AG04449 (cell line): ENCODE data around the gene WAPL.

Experiments used
- CTCF ChIA-PET: fragments of 350-600 bp; formaldehyde crosslinking; extraction: SDS; loops from one replicate; lab custom pipeline; 2021; ENCODE audit warnings: antibody characterized with exemption; lab: Yijun Ruan, JAX
- POLR2A ChIA-PET: fragments of 400-600, 350-600 bp; formaldehyde crosslinking; extraction: SDS; loops from one replicate; lab custom pipeline; 2020; ENCODE audit warnings: antibody characterized with exemption, inconsistent platforms; lab: Yijun Ruan, JAX
- DNase-seq: peaks from one replicate; pipeline ENCODE4 v3.0.0-alpha.2; 2010; ENCODE audit warnings: low read depth, low spot score
- H3K4me3 ChIP-seq: 2 replicates; pipeline ENCODE4 v1.5.1; 2011; ENCODE audit warnings: low read depth, mild to moderate bottlenecking, control low read depth, low read length
- CTCF ChIP-seq: IDR thresholded peaks from one replicate; pipeline ENCODE4 v1.5.1; 2011; ENCODE audit warnings: mild to moderate bottlenecking, moderate library complexity, low read length, control low read depth, inconsistent platforms; ENCODE audit not compliant: insufficient read depth; ENCODE audit errors: missing control alignments

Gene WAPL

DNA sequence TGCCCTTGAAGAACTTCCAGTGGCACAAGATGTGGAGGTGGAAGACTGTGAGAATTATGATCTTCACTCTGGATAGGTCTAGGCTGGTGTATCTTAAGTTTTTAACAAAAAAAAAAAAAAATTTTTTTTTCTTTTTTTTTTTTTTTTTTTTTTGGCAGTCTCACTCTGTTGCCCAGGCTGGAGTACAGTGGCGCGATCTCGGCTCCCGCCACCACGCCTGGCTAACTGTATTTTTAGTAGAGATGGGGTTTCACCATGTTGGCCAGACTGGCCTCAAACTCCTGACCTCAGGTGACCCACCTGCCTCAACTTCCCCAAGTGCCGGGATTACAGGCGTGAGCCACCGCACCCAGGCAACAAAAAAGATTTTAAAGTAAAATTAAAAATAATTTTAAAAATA, 37.9 kb downstream of the WAPL start:
- CTCF ChIA-PET: interaction anchor here (0.8 to 1.3 kb wide), 2 partner anchors 20 to 103 kb away, joined by 3 read pairs; no protein-coding TSS in a partner anchor
- DNase-seq: no peak
- no peak for TF ChIP-seq CTCF
- POLR2A ChIA-PET: no interaction called here
- H3K4me3 ChIP-seq: no peak overlapping the region

DNA sequence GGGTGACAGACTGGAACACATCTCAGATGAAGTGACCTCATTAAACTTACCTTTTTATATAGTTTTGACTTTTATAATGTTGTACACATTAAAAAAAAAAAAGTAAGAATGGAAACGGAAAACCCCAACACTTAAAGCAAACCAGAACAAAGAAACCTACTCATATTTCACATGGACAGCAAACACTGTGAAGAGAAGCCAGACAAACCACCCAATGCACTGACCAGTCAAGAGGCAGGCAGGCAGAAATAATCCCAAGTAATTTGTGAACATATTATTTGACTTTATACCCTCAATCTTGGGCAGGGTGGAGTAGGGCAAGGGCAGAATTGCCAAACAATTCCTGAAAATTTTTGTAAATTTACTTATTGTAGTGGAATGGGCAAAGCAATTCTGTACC, 39.8 kb downstream of the WAPL start:
- CTCF ChIA-PET: no interaction called here
- POLR2A ChIA-PET: no interaction called here
- H3K4me3 ChIP-seq: no peak overlapping the region
- DNase-seq: no peak
- TF ChIP-seq CTCF: no peak

DNA sequence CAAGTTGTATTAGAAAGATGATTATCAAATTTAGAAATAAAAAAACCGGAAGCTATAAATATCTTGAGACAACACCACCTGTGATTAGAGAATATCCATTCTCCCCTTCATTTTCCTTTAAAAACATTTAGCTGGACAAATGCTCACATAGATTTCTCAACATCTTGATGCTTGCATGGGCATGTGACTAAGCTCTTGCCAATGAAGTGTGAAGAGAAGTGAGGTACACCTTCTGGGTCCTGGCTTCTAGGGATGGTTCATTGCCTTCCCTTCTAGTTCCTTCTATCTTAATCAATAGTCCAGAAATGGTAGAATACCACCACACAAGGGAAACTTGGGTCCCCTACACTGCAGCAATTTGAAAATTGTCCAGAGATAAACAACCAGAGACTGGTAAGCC, 41.0 kb downstream of the WAPL start:
- CTCF ChIA-PET: interaction anchor here (1.2 kb wide), 1 partner anchor 22 kb away, joined by 3 read pairs; no protein-coding TSS in a partner anchor
- POLR2A ChIA-PET: no interaction called here
- no peak overlapping the region for H3K4me3 ChIP-seq
- DNase-seq: no peak
- TF ChIP-seq CTCF: no peak

GRCh38 chr10:86472061-86472460, 49.5 kb downstream of the WAPL start:
- H3K4me3 ChIP-seq: no peak overlapping the region
- DNase-seq: no peak
- CTCF ChIA-PET: interaction anchor here (0.7 kb wide), 1 partner anchor 14 kb away, joined by 3 read pairs; no protein-coding TSS in a partner anchor
- POLR2A ChIA-PET: no interaction called here
- no peak for TF ChIP-seq CTCF

GRCh38 chr10:86461963-86462804, 59.4 kb downstream of the WAPL start:
- TF ChIP-seq CTCF: no peak
- POLR2A ChIA-PET: no interaction called here
- CTCF ChIA-PET: no interaction called here
- no peak overlapping the region for H3K4me3 ChIP-seq
- no peak for DNase-seq

DNA sequence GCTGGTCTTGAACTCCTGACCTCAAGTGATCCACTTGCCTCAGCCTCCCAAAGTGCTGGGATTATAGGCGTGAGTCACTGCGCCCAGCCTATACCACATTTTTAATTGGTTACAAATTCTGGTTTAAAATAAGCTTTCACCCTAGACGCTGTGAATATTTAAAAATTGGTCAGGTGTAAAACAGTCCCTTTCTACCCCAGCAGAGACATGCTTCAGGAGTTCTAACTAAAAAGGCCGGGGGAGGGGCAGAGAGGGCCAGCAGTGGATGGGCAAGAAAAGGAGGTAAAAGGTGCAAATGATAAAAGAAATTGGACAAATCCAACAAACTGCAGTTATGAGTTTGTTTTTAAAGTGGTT, 70.0 kb downstream of the WAPL start:
- DNase-seq: no peak
- ChIA-PET CTCF (no interaction called here), POLR2A (no interaction called here)
- H3K4me3 ChIP-seq: no peak overlapping the region
- TF ChIP-seq CTCF: no peak
